ENCODE results near the gene SEC24D. TPM values are rescaled to one million over a fixed set of nuclear protein-coding genes. Genes with fewer than 3 reads are reported as not detected.

SEC24D gene
- total and polyA plus RNA-seq, 9 of the 15 experiments (the other 6 are each of a cell fraction or from before 2014, with no cell fraction given), result 7.1 to 22.5 (median 11.3) TPM

- H3K4me2 ChIP-seq (ENCODE audit: insufficient read depth, low read length), result no peak overlapping the region
- FAIRE-seq (no peak), ATAC-seq (no peak), DNase-seq (ENCODE audit: extremely low read depth in 1 of 4, low spot score in 3 of 4) (no peak)
- no peaks in the 10 kb centered on the region for H3K4me1 ChIP-seq (replicated peaks in 1 of 2; ENCODE audit: control insufficient read depth in 2 of 2, insufficient read depth in 2 of 2, low read length in 2 of 2)
- no peak overlapping the region for H2AFZ ChIP-seq (ENCODE audit: low read depth, low read length)
- H3K9me3 ChIP-seq (replicated peaks; ENCODE audit: control insufficient read depth, insufficient read depth, low read depth, low read length), result no peaks in the 10 kb centered on the region
- in situ Hi-C loops (cut with MboI), result no loop called here
- no peaks in the 10 kb centered on the region for H3K27me3 ChIP-seq (ENCODE audit: control insufficient read depth in 2 of 2, insufficient read depth in 2 of 2, low read length in 2 of 2)
- no peaks in the 10 kb centered on the region for H4K20me1 ChIP-seq (replicated peaks; ENCODE audit: control insufficient read depth, insufficient read depth, low read length)
- peaks cover 41% of the 10 kb centered on the region; the same call in 2 of the 3 replicates for H3K36me3 ChIP-seq (ENCODE audit: control insufficient read depth, insufficient read depth, low read length)
- POLR2A ChIA-PET, result no interaction called here
- no peak overlapping the region for H3K4me3 ChIP-seq
- CTCF ChIA-PET (ENCODE audit: low intra/inter-chr PET ratio), result no interaction called here
- H3K27ac ChIP-seq (ENCODE audit: extremely low read depth, low read depth, low read length), result no peak overlapping the region
- TF ChIP-seq SETDB1 (IDR thresholded peaks at IDR 0.05; ENCODE audit: low read length) (no peak), CHD2 (IDR thresholded peaks at IDR 0.05; ENCODE audit: low read depth, low read length) (no peak), TFAP4 (CRISPR knock-in tag; IDR thresholded peaks at IDR 0.05; ENCODE audit: borderline replicate concordance) (no peak), HIVEP1 (CRISPR knock-in tag; IDR thresholded peaks at IDR 0.05) (no peak), NKRF (IDR thresholded peaks at IDR 0.05; ENCODE audit: borderline replicate concordance) (no peak), E2F5 (CRISPR knock-in tag; IDR thresholded peaks at IDR 0.05) (no peak), MCM2 (IDR thresholded peaks at IDR 0.05; ENCODE audit: low read depth) (no peak), ZNF217 (CRISPR knock-in tag; IDR thresholded peaks at IDR 0.05) (no peak), STAT5A (IDR thresholded peaks at IDR 0.05; ENCODE audit: borderline replicate concordance, low read length) (no peak), NR2F6 (CRISPR knock-in tag; IDR thresholded peaks at IDR 0.05) (no peak)
- H3K79me2 ChIP-seq (ENCODE audit: control insufficient read depth, insufficient read depth, low read length), result no peaks in the 10 kb centered on the region
- H3K9me1 ChIP-seq (ENCODE audit: control insufficient read depth, insufficient read depth, low read length), result no peaks in the 10 kb centered on the region
- H3K9ac ChIP-seq (ENCODE audit: insufficient read depth in 1 of 2, low read depth in 2 of 2, low read length in 2 of 2), result no peak overlapping the region
- no TSS peak for BruUV-seq (replicated peaks)
- intact Hi-C loops (cut with micrococcal nuclease), result no loop called here
Measured at GRCh38 chr4:118730683-118731082, 105.2 kb downstream of the SEC24D start.
